HG03378 (cell line): ENCODE measurements around the gene CNOT6.
"Not testable (repeated sequence)": the region's sequence is repeated elsewhere in the genome, so short reads cannot be mapped to it uniquely, and the experiment has no call there.

ENCODE experiments used
- ATAC-seq: cut with Tn5 transposase; IDR thresholded peaks from one replicate; pipeline ENCODE4 v1.9.1; 2021; ENCODE audit warnings: mild to moderate bottlenecking, moderate library complexity; ENCODE audit not compliant: unreplicated experiment

The CNOT6 gene

GRCh38 chr5:180515974-180516373, 21.8 kb downstream of the CNOT6 start:
- not testable (repeated sequence) for ATAC-seq

GRCh38 chr5:180516440-180516839, 22.3 kb downstream of the CNOT6 start:
- no peak for ATAC-seq

GRCh38 chr5:180519098-180519497, 24.9 kb downstream of the CNOT6 start:
- no peak for ATAC-seq

GRCh38 chr5:180521101-180521500, 26.9 kb downstream of the CNOT6 start:
- no peak for ATAC-seq

GRCh38 chr5:180521591-180521990, 27.4 kb downstream of the CNOT6 start:
- no peak for ATAC-seq

- ATAC-seq, result no peak
These were observed 28.2 kb downstream of the CNOT6 start for GRCh38 chr5:180522330-180522729.

- ATAC-seq, result no peak
These were observed 29.7 kb downstream of the CNOT6 start for GRCh38 chr5:180523629-180524466.

- no peak for ATAC-seq
These were observed 31.2 kb downstream of the CNOT6 start for GRCh38 chr5:180525399-180525798.

- no peak for ATAC-seq
These were observed 32.1 kb downstream of the CNOT6 start for GRCh38 chr5:180526269-180526668.

- ATAC-seq, result no peak
These were observed 33.5 kb downstream of the CNOT6 start for GRCh38 chr5:180527659-180528058.

GRCh38 chr5:180531036-180531585, 36.9 kb downstream of the CNOT6 start:
- not testable (repeated sequence) for ATAC-seq

- no peak for ATAC-seq
These were observed 38.1 kb downstream of the CNOT6 start for GRCh38 chr5:180532268-180532667.

GRCh38 chr5:180533845-180534244, 39.7 kb downstream of the CNOT6 start:
- no peak for ATAC-seq

GRCh38 chr5:180535573-180535972, 41.4 kb downstream of the CNOT6 start:
- no peak for ATAC-seq

GRCh38 chr5:180540050-180540694, 46.0 kb downstream of the CNOT6 start:
- peak; percentile 89 for ATAC-seq

- no peak for ATAC-seq
These were observed 47.5 kb downstream of the CNOT6 start for GRCh38 chr5:180541710-180542109.

- ATAC-seq, result no peak
These were observed 51.1 kb downstream of the CNOT6 start for GRCh38 chr5:180545248-180545647.

- no peak for ATAC-seq
These were observed 54.4 kb downstream of the CNOT6 start for GRCh38 chr5:180548563-180548962.

- ATAC-seq, result no peak
These were observed 59.4 kb downstream of the CNOT6 start for GRCh38 chr5:180553530-180553929.

GRCh38 chr5:180555168-180555921, 61.2 kb downstream of the CNOT6 start:
- ATAC-seq, result no peak

GRCh38 chr5:180557217-180557809, 63.1 kb downstream of the CNOT6 start:
- no peak for ATAC-seq
